Measurements from ENCODE around the gene TWIST2.

TWIST2 gene

GRCh38 chr2:238892796-238893195 lies 44.9 kb downstream of the TWIST2 start:
- no peak for DNase-seq

DNA sequence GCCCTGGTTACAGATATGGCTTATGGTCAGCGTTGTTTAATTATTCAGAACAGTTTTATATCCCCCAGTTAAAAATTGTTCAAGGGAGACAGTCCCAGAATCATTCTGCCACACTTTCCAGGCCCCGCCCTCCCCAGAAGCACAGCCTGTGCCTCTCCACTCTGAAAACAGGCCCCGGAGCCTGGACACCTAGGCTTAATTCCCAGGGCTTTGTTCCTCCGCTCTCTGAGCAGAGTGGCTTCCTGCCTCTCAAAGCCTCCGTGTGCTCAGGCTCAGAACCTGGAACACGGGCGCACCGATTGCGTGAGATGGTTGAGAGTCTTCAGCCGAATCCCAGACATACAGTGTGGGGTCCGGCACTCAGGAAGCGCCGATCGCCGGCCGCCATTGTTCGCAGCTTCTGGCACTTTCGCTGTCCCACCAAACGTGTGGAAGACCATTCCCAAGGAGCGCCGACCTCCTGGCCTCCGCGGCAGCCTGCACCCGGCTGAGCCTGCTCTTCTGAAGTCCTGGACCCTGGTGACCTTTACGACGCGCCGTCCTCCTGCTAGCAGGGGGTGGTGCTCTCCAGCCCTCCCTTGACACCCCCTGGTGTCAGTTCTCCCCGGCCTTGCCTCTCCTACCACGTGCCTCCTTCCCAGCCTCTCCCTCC lies 45.6 kb downstream of the TWIST2 start:
- no peak for DNase-seq

DNA sequence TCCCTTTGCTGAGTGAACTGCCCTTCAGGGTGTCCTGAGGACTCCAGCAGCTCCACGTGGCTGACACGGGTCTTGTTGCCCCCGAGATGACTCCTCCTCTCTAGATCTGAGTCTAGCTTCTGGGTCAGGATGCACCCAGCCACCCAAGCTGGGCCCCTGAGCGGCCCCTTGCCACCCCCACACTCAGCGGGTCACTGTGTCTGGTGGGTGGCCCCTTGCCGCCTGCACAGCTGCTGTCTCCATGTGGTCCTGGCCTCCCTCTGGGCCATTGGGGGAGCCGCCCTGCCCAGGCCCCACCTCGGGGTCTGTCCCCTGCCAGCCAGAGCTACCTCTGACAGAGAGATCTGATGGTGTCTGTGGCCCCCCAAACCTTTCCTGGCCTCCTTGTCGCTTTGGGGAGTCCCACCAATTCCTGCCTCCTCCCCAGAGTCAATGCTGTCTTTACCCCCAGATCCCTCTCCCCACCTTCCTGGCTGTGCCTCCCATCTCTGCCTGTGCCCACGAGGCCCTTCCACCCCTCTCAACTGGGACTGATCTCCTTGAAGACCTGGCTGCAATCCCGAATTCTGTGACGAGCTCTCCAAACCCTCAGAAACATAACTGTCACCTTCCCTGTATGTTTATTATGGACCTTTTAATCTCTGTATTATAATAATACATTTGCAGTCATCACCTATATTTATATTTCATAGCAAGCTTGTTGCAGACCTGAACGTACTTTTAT lies 46.5 kb downstream of the TWIST2 start:
- no peak for DNase-seq

- no peak for DNase-seq
Observed at GRCh38 chr2:238894950-238895298, 47.0 kb downstream of the TWIST2 start.

DNA sequence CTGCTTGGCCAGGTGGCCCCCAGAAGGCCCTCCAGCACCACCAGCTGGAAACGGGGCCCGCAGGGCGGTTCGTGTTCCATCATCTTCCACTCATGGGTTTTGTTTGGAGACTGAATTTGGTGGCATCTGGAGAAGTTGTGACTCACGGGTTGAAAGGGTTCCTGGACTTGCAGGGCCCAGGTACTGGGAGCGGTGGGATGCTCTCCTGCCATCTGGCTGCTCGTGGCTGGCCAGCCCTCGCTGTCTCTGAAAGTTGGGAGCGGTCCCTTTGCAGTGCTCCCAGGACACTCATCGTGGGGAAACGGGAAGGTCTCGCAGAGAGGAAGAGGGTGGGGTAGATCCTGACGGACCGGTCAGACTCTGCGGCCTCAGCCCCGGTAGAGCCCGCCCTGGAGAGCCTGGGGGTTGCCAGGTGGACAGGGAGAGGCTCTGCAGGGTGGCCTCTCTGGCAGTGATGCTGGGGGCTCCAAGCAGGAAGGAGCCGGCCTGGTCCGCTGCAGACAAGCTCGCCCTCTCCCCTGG lies 47.5 kb downstream of the TWIST2 start:
- DNase-seq = no peak

DNA sequence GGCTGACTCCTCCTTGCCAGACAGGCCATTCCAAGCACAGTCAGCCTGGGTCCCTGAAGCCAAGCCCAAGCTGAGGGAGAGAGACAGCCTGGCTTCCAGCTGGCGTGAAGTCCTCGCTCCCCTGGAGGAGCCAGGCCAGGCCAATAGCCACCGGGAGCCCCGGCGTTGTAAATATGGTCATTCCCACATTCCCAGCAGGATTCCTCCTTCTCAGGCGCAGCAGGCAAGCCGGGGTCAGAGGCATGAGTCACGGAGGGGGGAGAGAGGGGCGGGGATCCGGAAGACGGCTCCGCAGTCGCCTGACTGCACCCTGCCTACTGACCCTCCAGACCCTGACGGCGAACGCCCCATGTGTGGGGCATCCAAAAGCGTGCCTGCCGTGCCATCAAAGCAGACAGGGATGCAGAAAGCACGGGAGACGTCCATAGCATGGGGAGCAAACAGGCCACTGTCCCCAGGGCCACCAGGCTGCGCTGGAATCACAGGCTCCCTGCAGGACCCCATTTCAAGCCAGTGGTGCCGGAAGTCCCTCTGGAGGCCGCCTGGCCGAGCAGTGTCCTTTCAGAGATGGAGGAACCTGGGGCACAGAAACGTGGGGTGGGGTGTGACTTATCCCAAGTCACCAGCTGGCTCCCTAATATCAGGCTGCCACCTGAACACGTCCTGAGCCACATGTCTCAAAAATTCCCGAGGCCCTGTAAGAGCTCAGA lies 48.2 kb downstream of the TWIST2 start:
- no peak for DNase-seq

DNA sequence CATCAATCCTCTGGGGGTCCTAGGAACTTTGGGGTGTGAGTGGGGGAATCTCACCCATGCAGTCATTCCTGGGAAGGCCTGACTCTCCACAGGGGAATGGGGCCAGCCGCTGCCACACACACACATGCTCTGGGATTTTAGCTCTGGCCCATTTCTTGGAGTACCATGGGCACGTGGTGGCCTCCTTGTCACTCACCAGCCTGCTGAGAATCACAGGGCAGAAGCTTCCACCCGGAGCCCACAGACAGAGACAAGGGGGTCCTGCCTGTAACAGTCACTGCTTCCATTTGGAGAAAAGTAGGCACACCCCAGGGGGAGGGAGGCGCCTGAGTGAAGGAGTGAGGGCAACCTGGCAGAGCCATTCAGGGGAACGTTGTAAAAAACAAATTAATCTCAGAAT lies 48.8 kb downstream of the TWIST2 start:
- DNase-seq = no peak

- DNase-seq = no peak
Observed at GRCh38 chr2:238897122-238897880, 49.4 kb downstream of the TWIST2 start.

GRCh38 chr2:238897911-238898311 lies 50.0 kb downstream of the TWIST2 start:
- DNase-seq = no peak

DNA sequence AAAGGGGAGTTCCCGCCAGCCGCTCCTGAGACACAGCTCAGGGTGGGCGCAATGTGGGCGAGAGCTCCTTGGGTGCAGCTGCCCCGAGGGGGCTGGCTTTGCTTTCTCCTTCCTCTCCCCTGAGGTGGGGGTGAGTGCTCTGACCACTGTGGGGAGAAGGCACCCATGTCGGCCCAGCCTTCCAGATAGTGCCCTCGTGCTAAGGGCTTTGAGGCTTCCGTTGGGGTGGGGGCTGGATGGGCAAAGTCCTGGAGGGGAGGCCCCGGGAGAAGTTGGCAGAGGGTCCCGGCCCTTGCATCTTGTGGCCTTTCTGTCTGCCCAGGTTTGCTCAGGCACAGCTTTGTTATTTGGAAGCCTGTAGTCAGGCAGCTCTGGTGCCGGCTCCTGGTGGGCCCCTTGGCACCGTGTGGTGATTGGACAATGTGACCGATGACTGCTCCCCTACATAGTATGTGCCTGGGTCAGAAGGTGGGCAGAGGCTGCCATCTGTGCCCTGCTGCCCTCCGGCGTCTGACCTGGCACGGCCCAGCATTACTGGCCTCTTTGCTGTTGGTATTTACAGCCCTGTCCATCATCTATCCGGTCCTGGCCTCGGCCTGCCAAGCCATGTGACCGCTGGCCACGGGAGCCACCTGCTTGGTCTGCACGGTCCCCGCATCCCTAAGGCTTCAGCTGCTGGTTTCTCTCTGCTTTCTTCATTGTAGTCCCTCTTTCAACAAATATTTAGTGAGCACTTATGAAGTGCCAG lies 50.8 kb downstream of the TWIST2 start:
- no peak for DNase-seq

- no peak for DNase-seq
Observed at GRCh38 chr2:238899386-238899785, 51.5 kb downstream of the TWIST2 start.

- no peak for DNase-seq
Observed at GRCh38 chr2:238900511-238900910, 52.6 kb downstream of the TWIST2 start.

DNA sequence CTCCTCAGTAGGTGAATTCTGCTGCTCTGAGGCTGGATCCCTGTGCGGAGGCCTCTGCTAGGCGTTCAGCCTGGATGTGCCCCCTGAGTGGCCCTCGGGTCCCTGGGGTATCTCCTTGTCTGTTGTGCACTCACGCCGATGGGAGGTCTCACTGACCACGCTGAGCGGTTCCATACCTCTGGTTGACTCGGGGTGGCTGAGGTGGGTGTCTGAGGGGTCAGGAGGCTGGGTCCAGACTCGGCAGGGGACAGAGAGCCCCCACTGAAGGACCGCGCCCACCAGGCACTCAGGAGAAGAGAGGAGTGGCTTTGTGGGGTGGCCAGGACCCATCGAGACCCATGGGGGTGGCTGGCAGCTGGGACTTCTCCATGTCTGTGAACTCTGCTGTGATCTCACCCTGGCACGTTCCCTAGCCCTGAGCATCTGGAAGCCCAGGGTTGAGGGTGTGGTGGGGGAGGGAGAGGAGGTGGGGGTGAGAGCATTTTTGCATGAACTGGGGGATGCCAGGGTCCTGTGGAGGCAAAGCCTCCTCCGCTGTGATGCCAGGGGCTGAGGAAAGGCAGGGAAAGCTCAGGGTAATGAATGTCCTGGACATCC lies 53.7 kb downstream of the TWIST2 start:
- DNase-seq = no peak

DNA sequence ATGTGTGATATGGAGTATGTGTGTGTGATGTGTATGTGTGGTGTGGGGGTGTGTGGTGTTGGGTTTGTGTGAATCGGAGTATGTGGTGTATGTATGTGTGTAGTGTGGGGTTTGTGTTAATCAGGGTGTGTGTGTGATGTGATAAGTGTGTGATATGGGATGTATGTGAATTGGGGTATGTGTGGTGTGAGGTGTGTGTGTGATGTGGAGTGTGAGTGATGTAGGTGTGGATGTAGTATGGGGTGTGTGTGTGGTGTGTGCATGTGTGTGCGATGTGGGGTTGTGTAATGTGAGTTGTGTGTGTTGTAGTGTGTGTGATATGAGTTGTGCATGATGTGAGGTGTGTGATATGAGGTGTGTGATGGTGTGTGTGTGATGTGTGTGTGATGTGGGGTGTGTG lies 54.4 kb downstream of the TWIST2 start:
- DNase-seq = no peak

DNA sequence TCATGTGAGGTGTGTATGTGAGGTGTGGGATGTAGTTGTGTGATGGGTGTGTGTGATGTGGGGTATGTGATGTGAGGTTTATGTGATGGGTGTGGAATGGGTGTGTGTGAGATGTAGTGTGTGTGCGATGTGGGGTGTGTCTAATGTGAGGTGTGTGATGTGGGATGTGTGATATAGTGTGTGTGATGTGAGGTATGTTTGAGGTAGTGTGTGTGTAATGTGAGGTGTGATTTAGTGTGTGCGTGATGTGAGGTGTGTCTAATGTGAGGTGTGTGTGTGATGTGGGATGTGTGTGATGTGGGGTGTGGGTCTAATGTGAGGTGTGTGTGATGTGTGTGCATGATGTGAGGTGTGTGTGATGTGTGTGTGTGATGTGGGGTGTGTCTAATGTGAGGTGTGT lies 55.3 kb downstream of the TWIST2 start:
- DNase-seq = no peak

DNA sequence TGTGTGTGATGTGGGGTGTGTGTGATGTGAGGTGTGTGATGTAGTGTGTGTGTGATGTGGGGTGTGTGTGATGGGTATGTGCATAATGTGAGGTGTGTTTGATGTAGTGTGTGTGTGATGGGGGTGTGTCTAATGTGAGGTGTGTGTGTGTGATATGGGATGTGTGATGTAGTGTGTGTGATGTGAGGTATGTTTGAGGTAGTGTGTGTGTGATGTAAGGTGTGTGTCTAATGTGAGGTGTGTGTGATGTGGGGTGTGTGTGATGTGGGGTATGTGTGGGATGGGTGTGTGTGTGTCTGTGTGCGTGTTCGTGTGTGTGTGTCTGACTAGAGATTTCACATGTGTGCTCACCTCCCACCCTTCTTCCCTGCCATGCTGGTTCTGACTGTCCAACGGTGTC lies 56.3 kb downstream of the TWIST2 start:
- no peak for DNase-seq

DNA sequence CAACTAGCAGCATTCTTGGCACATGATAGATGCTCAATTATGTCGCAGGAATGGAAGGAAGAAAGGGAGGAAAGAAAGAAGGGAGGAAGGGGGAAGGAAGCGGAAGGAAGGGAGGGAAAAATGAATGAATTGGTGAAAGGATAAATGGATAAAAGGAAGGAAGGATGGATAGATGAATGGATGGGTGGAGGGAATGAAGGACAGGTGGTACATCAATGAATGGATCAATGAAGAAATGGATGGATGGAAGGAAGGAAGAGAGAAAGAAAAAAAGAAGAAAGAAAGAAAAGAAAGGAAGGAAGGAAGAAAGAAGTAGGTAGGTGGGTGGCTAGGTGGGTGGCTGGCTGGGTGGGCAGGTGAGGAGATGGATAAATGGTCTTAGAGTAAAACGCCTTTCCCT lies 56.8 kb downstream of the TWIST2 start:
- DNase-seq = no peak

GRCh38 chr2:238905224-238905623 lies 57.3 kb downstream of the TWIST2 start:
- DNase-seq = no peak

DNA sequence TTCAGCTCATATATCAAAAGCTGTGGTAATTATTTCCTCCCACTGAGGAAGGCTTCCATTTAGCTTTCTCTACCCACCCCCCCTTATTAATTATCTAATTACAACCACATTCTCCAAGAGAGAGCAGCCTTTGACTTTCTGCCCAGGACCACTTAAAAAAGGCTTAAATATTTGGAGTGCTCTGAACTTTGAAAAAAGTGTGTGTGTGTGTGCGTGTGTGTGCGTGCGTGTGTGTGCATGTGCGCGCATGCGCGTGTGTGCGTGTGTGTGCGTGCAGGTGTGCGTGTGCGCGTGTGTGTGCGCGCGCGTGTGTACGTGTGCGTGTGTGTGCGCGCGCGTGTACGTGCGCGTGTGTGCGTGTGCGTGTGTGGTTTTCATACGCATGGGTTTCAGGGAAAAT lies 57.8 kb downstream of the TWIST2 start:
- no peak for DNase-seq

DNA sequence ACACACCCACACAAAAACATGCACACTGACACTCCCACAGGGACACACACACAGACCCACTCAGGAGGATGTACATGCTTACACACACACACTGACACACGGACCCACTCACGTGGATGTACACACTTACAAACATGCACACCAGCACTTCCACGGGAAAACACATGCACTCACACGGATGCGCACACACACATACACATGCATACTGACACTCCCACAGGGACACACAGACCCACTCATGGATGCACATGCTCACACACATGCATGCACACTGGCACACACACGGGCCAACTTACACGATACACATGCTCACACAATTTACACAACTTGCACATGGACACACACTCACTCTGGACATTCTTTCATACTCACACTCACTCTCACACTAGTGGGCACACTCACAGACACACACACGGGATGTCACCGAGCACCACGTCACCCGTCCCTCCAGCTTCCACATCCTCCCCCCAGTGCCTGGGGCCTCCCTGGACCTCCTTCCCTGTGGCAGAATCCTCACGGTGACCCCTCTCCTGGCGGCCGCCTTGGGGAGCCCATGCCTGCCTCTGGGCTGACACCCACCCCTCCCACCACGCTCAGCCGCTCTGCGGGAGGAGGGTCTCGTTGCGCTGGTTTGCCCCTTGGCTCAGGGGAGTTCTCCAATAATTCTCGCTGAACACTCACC lies 58.5 kb downstream of the TWIST2 start:
- no peak for DNase-seq

- DNase-seq = no peak
Observed at GRCh38 chr2:238906936-238907716, 59.2 kb downstream of the TWIST2 start.
